Activated T-helper 17 cell treated with anti-CD3 and anti-CD28 coated beads, Interleukin-2, amount 50 U/mL, for 72 hours (primary cell): ENCODE results near the gene PARD3. TPM values are rescaled to one million over a fixed set of nuclear protein-coding genes. Genes with fewer than 3 reads are reported as not detected.

Experiments used
- ATAC-seq: fragments of 150-1000 bp; cut with Tn5 transposase; replicated peaks from 2 replicates; pipeline ENCODE4 v1.10.0; 2021; ENCODE audit warnings: mild to moderate bottlenecking, moderate library complexity
- H3K27ac Mint-ChIP-seq: one replicate; pipeline ENCODE4 v1.8.0; 2022; ENCODE audit warnings: mixed read lengths
- H3K27me3 Mint-ChIP-seq: one replicate; pipeline ENCODE4 v1.8.0; 2022; ENCODE audit warnings: mixed read lengths
- H3K36me3 Mint-ChIP-seq: one replicate; pipeline ENCODE4 v1.8.0; 2022; ENCODE audit warnings: low read depth, mild to moderate bottlenecking, mixed read lengths
- H3K4me1 Mint-ChIP-seq: one replicate; pipeline ENCODE4 v1.8.0; 2022; ENCODE audit warnings: mixed read lengths
- H3K4me3 Mint-ChIP-seq: one replicate; pipeline ENCODE4 v1.8.0; 2022; ENCODE audit warnings: mild to moderate bottlenecking, mixed read lengths
- H3K9me3 Mint-ChIP-seq: one replicate; pipeline ENCODE4 v1.8.0; 2022; ENCODE audit warnings: mixed read lengths
- total RNA-seq, 2 donors: library from RNA; stranded (reverse); gene quantifications; one replicate each; pipeline ENCODE4 v1.2.3, GENCODE V29; 2022

The PARD3 gene
- total RNA-seq, 2 donors from 2014 or later = 0.13 to 0.24 TPM

DNA sequence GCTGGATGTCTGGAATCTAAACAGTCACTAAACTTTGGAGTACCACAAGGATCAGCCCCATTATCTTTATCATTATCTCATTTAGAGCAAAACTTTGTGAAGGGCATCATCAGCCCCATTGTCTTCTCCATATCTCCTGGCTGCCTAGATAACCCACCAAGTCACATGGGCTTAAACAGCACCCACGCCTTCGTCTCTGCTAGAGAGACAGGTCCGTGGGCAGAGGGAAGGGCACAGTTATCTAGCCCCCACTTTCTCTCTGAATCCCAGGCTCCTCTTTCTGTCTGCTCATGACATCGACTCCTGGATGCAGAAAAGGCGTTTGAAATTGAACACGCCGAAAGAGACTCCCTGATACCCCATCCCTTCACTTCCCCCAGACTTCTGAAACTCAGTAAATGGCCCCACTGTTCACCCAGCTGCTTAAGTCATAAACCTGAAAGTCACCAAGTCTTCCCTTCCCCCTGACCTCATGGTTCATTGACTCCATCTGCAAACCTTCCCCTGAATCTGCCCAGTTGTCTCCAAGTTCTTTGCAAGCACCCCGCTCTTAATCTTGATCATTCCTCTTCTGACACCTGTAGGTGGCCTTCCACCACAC, 20.9 kb upstream of the PARD3 start:
- Mint-ChIP-seq H3K4me3 (no peak overlapping the region), H3K4me1 (no peaks in the 10 kb centered on the region), H3K36me3 (no peaks in the 10 kb centered on the region), H3K27me3 (peaks cover 3% of the 10 kb centered on the region), H3K27ac (no peak overlapping the region), H3K9me3 (no peaks in the 10 kb centered on the region)
- no peak for ATAC-seq

- Mint-ChIP-seq H3K4me3 (no peak overlapping the region), H3K36me3 (no peaks in the 10 kb centered on the region), H3K9me3 (no peaks in the 10 kb centered on the region), H3K27ac (no peak overlapping the region), H3K27me3 (peaks cover 5% of the 10 kb centered on the region), H3K4me1 (peaks cover 4% of the 10 kb centered on the region)
- no peak for ATAC-seq
These were observed 19.2 kb upstream of the PARD3 start for GRCh38 chr10:34834274-34834673.

- no peak overlapping the region for H3K4me3 Mint-ChIP-seq
- H3K36me3 Mint-ChIP-seq = no peaks in the 10 kb centered on the region
- H3K27me3 Mint-ChIP-seq = peaks cover 5% of the 10 kb centered on the region
- H3K9me3 Mint-ChIP-seq = no peaks in the 10 kb centered on the region
- H3K4me1 Mint-ChIP-seq = peaks cover 4% of the 10 kb centered on the region
- no peak overlapping the region for H3K27ac Mint-ChIP-seq
- no peak for ATAC-seq
These were observed 15.2 kb upstream of the PARD3 start for GRCh38 chr10:34830217-34830822.

GRCh38 chr10:34826857-34827766, 12.0 kb upstream of the PARD3 start:
- ATAC-seq = no peak
- Mint-ChIP-seq H3K9me3 (no peaks in the 10 kb centered on the region), H3K27me3 (peaks cover 9% of the 10 kb centered on the region)

GRCh38 chr10:34826221-34826620, 11.1 kb upstream of the PARD3 start:
- ATAC-seq = no peak
- peaks cover 9% of the 10 kb centered on the region for H3K27me3 Mint-ChIP-seq
- no peak overlapping the region for H3K27ac Mint-ChIP-seq
- H3K36me3 Mint-ChIP-seq = no peaks in the 10 kb centered on the region
- H3K9me3 Mint-ChIP-seq = no peaks in the 10 kb centered on the region
- no peak overlapping the region for H3K4me3 Mint-ChIP-seq
- H3K4me1 Mint-ChIP-seq = peaks cover 4% of the 10 kb centered on the region

More at GRCh38 chr10:34826857-34827766, 12.0 kb upstream of the PARD3 start:
- H3K4me3 Mint-ChIP-seq = no peak overlapping the region
- no peak overlapping the region for H3K27ac Mint-ChIP-seq
- peaks cover 4% of the 10 kb centered on the region for H3K4me1 Mint-ChIP-seq
- no peaks in the 10 kb centered on the region for H3K36me3 Mint-ChIP-seq

- Mint-ChIP-seq H3K9me3 (no peaks in the 10 kb centered on the region), H3K27ac (no peak overlapping the region), H3K27me3 (peaks cover 7% of the 10 kb centered on the region), H3K4me3 (no peak overlapping the region), H3K36me3 (no peaks in the 10 kb centered on the region), H3K4me1 (peaks cover 2% of the 10 kb centered on the region)
- ATAC-seq = no peak
These were observed 10.3 kb upstream of the PARD3 start for GRCh38 chr10:34825414-34825813.

- H3K27ac Mint-ChIP-seq = no peak overlapping the region
- no peak overlapping the region for H3K4me3 Mint-ChIP-seq
- no peaks in the 10 kb centered on the region for H3K36me3 Mint-ChIP-seq
- H3K27me3 Mint-ChIP-seq = peaks cover 6% of the 10 kb centered on the region
- no peaks in the 10 kb centered on the region for H3K4me1 Mint-ChIP-seq
- no peak for ATAC-seq
- no peaks in the 10 kb centered on the region for H3K9me3 Mint-ChIP-seq
These were observed 9.8 kb upstream of the PARD3 start for GRCh38 chr10:34824870-34825269.

GRCh38 chr10:34821587-34822585, 6.8 kb upstream of the PARD3 start:
- Mint-ChIP-seq H3K4me1 (no peaks in the 10 kb centered on the region), H3K27ac (no peak overlapping the region), H3K4me3 (no peak overlapping the region), H3K27me3 (peaks cover 21% of the 10 kb centered on the region), H3K36me3 (no peaks in the 10 kb centered on the region), H3K9me3 (no peaks in the 10 kb centered on the region)
- ATAC-seq = no peak

- ATAC-seq = no peak
- Mint-ChIP-seq H3K4me3 (no peak overlapping the region), H3K27me3 (peaks cover 39% of the 10 kb centered on the region), H3K9me3 (no peaks in the 10 kb centered on the region), H3K27ac (no peak overlapping the region), H3K36me3 (no peaks in the 10 kb centered on the region), H3K4me1 (peaks cover 4% of the 10 kb centered on the region)
These were observed 2.5 kb upstream of the PARD3 start for GRCh38 chr10:34817586-34817985.

DNA sequence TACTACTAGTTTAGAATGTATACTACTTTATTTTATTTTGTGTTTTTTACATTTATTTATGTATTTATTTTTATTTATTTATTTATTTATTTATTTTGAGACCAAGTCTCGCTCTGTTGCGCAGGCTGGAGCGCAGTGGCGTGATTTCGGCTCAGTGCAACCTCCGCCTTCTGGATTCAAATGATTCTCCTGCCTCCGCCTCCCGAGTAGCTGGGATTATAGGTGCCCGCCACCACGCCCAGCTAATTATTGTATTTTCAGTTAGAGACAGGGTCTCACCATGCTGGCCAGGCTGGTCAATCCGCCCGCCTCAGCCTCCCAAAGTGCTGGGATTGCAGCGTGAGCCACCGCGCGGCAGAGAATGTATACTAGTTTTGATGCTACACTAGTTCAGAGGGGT, 2.0 kb upstream of the PARD3 start:
- H3K36me3 Mint-ChIP-seq = no peaks in the 10 kb centered on the region
- no peak overlapping the region for H3K4me3 Mint-ChIP-seq
- no peak for ATAC-seq
- peaks cover 45% of the 10 kb centered on the region for H3K27me3 Mint-ChIP-seq
- peaks cover 4% of the 10 kb centered on the region for H3K4me1 Mint-ChIP-seq
- no peaks in the 10 kb centered on the region for H3K9me3 Mint-ChIP-seq
- no peak overlapping the region for H3K27ac Mint-ChIP-seq

- no peak overlapping the region for H3K27ac Mint-ChIP-seq
- H3K4me1 Mint-ChIP-seq = peaks cover 4% of the 10 kb centered on the region
- H3K4me3 Mint-ChIP-seq = peak overlapping the region; percentile 56
- no peaks in the 10 kb centered on the region for H3K36me3 Mint-ChIP-seq
- no peaks in the 10 kb centered on the region for H3K9me3 Mint-ChIP-seq
- peaks cover 49% of the 10 kb centered on the region for H3K27me3 Mint-ChIP-seq
- no peak for ATAC-seq
These were observed 1.5 kb upstream of the PARD3 start for GRCh38 chr10:34816501-34817002.

DNA sequence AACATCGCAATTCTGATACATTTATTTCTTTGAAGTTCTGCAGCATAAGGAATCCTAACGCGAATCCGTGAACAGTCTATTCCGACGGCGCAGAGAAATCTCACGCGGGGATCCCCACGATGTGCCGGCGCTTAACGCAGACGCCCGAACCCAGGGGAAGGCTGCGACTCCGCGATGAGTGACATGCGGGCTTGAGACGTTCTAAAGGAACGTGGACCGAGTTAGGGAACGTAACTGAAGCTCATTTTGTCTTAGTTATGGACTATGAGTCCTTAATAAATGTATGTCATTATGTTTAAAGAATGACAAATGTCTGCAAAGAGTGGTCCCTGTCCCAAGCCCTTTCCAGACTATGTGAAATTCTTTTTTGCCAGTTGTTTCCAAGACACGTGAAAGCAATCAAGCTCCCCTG, 995 bp upstream of the PARD3 start:
- Mint-ChIP-seq H3K4me1 (peaks cover 4% of the 10 kb centered on the region), H3K36me3 (no peaks in the 10 kb centered on the region), H3K9me3 (no peaks in the 10 kb centered on the region), H3K4me3 (peak overlapping the region; percentile 56), H3K27ac (no peak overlapping the region), H3K27me3 (peaks cover 53% of the 10 kb centered on the region)
- ATAC-seq = no peak

DNA sequence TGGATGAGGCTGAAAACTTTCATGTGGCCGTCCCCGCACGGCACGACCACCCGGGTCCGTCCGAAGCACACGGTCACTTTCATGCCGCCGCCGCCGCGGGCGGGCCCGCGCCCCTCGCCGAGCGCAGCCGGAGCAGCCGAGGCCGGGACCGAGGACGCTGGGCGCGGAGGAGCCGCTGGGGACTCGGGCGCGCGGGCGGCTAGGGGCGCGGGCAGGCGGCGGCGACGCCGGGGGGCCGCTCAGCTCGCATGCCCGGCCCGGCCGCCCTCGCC, 247 bp downstream of the PARD3 start:
- Mint-ChIP-seq H3K36me3 (no peaks in the 10 kb centered on the region), H3K27ac (no peak overlapping the region), H3K4me3 (no peak overlapping the region), H3K27me3 (peaks cover 59% of the 10 kb centered on the region), H3K9me3 (no peaks in the 10 kb centered on the region), H3K4me1 (peaks cover 4% of the 10 kb centered on the region)
- ATAC-seq = no peak
